A549 (cell line): Measurements from ENCODE around the gene CACNA1C. TPM values are rescaled to one million over a fixed set of nuclear protein-coding genes. Genes with fewer than 3 reads are reported as not detected.

Source experiments
- ATAC-seq, 2 experiments: fragments of 200-7000 bp in 1 of 2; fragments of >200 bp in 1 of 2; cut with Nextera tagmentation in 1 of 2; cut with Tn5 transposase in 1 of 2; 3 replicates each; pipeline versions ENCODE4 v1.8.0 to v1.9.1; 2018 to 2020; ENCODE audit warnings: mild to moderate bottlenecking in 1 of 2, moderate library complexity in 1 of 2
- CTCF ChIA-PET: fragments of 300-600 bp; sonication (Branson Sonifier 250); formaldehyde crosslinking; extraction: SDS; loops from one replicate; lab custom pipeline; 2021; ENCODE audit warnings: antibody characterized with exemption, inconsistent platforms; lab: Yijun Ruan, JAX
- POLR2A ChIA-PET: fragments of 350-600 bp; formaldehyde crosslinking; extraction: SDS; loops from one replicate; lab custom pipeline; 2021; ENCODE audit warnings: antibody characterized with exemption, inconsistent platforms; lab: Yijun Ruan, JAX
- DNase-seq, 2 experiments: peaks; one replicate each; pipeline versions ENCODE4 v3.0.0 to v3.0.0-alpha.2; 2011 to 2016; ENCODE audit warnings: low read depth in 1 of 2, low spot score in 1 of 2
- FAIRE-seq: peaks from 2 replicates; lab custom pipeline; 2011; peaks lifted over from hg19 to GRCh38; lab: Jason Lieb, UNC
- H3K27ac ChIP-seq, 2 experiments: fragments of >200 bp; sonication (Bioruptor Twin); formaldehyde crosslinking; 3 replicates each; pipeline ENCODE4 v1.5.1; 2016 to 2017
- H3K4me1 ChIP-seq: fragments of >200 bp; sonication (Bioruptor Twin); formaldehyde crosslinking; 3 replicates; pipeline ENCODE4 v1.6.1; 2016
- H3K4me2 ChIP-seq: fragments of >200 bp; sonication (Bioruptor Twin); formaldehyde crosslinking; 3 replicates; pipeline ENCODE4 v1.6.1; 2016
- H3K4me3 ChIP-seq: fragments of >200 bp; sonication (Bioruptor Twin); formaldehyde crosslinking; 3 replicates; pipeline ENCODE4 v1.5.1; 2016
- H3K9me3 ChIP-seq: fragments of >200 bp; sonication (Bioruptor Twin); formaldehyde crosslinking; 3 replicates; pipeline ENCODE4 v1.6.1; 2016
- CBX2 ChIP-seq: fragments of 200-600 bp; sonication (generic); IDR thresholded peaks from 2 replicates; pipeline ENCODE4 v1.6.1; 2016; ENCODE audit warnings: low read depth, mild to moderate bottlenecking, borderline replicate concordance
- CBX8 ChIP-seq: fragments of 200-600 bp; sonication (generic); IDR thresholded peaks from 2 replicates; pipeline ENCODE4 v1.6.1; 2016
- CEBPB ChIP-seq, 2 experiments: fragments of >200 bp in 1 of 2; sonication (Bioruptor Twin) in 1 of 2; formaldehyde crosslinking in 1 of 2; IDR thresholded peaks; 2 replicates each; pipeline ENCODE4 v1.6.1; 2012 to 2016
- CHD4 ChIP-seq: fragments of 200-600 bp; sonication (generic); IDR thresholded peaks from 2 replicates; pipeline ENCODE4 v1.6.1; 2016; ENCODE audit warnings: antibody characterized with exemption, mild to moderate bottlenecking, borderline replicate concordance
- EHF ChIP-seq: fragments of 250-450 bp; sonication (Bioruptor Pico); IDR thresholded peaks from 2 replicates; pipeline ENCODE4 v1.5.0; 2020; ENCODE audit warnings: mild to moderate bottlenecking
- EHMT2 ChIP-seq: fragments of 200-600 bp; sonication (generic); IDR thresholded peaks from 2 replicates; pipeline ENCODE4 v1.6.1; 2016; ENCODE audit warnings: antibody characterized with exemption, low read depth, mild to moderate bottlenecking, moderate library complexity
- ESRRA ChIP-seq: fragments of 150-350 bp; IDR thresholded peaks from 2 replicates; pipeline ENCODE4 v1.6.1; 2014; ENCODE audit warnings: mild to moderate bottlenecking, low read length, borderline replicate concordance
- FOSB ChIP-seq: fragments of 250-450 bp; sonication (Bioruptor Pico); IDR thresholded peaks from 2 replicates; pipeline ENCODE4 v1.5.0; 2020; ENCODE audit warnings: mild to moderate bottlenecking, moderate library complexity
- FOSL2 ChIP-seq, 2 experiments: fragments of 450-650 bp in 1 of 2; fragments of >200 bp in 1 of 2; sonication (Bioruptor Twin) in 1 of 2; formaldehyde crosslinking; IDR thresholded peaks; 2 replicates each; pipeline versions ENCODE4 v1.5.0 to v1.6.1; 2016 to 2020; ENCODE audit warnings: mild to moderate bottlenecking in 1 of 2, moderate library complexity in 1 of 2
- HDAC2 ChIP-seq: fragments of 200-600 bp; sonication (generic); IDR thresholded peaks from 2 replicates; pipeline ENCODE4 v1.6.1; 2016
- HEYL ChIP-seq: fragments of 250-450 bp; sonication (Bioruptor Pico); IDR thresholded peaks from 2 replicates; pipeline ENCODE4 v1.8.0; 2021; ENCODE audit warnings: mild to moderate bottlenecking, moderate library complexity
- HOXB13 ChIP-seq: fragments of 250-450 bp; sonication (Bioruptor Pico); IDR thresholded peaks from 2 replicates; pipeline ENCODE4 v1.5.0; 2020; ENCODE audit warnings: low read depth, mild to moderate bottlenecking, moderate library complexity
- JUN ChIP-seq, 2 experiments: fragments of >200 bp; sonication (Bioruptor Twin); formaldehyde crosslinking; IDR thresholded peaks; 2 replicates in 1 of 2; 3 replicates in 1 of 2; pipeline ENCODE4 v1.6.1; 2016 to 2017
- JUNB ChIP-seq: fragments of >200 bp; sonication (Bioruptor Twin); formaldehyde crosslinking; IDR thresholded peaks from 2 replicates; pipeline ENCODE4 v1.6.1; 2016
- MAZ ChIP-seq: fragments of 150-350 bp; IDR thresholded peaks from 2 replicates; pipeline ENCODE4 v1.6.1; 2014; ENCODE audit warnings: antibody characterized with exemption, low read depth, low read length, borderline replicate concordance
- NFE2L2 ChIP-seq: fragments of 150-350 bp; conservative IDR thresholded peaks from 2 replicates; pipeline ENCODE4 v1.6.1; 2014; ENCODE audit warnings: low read length
- PHF8 ChIP-seq: fragments of 200-600 bp; sonication (generic); IDR thresholded peaks from 2 replicates; pipeline ENCODE4 v1.6.1; 2016; ENCODE audit warnings: low read depth, mild to moderate bottlenecking, antibody characterized with exemption, moderate library complexity, borderline replicate concordance
- POLR2A ChIP-seq: IDR thresholded peaks from 2 replicates; pipeline ENCODE4 v1.6.1; 2012; ENCODE audit warnings: mild to moderate bottlenecking, low read length
- POLR2AphosphoS2 ChIP-seq: conservative IDR thresholded peaks from 2 replicates; pipeline ENCODE4 v1.6.1; 2012; ENCODE audit warnings: low read length, improper control_type of control experiment, inconsistent platforms
- RARB ChIP-seq: fragments of 250-450 bp; sonication (Bioruptor Pico); IDR thresholded peaks from 2 replicates; pipeline ENCODE4 v1.8.0; 2021; ENCODE audit warnings: mild to moderate bottlenecking, moderate library complexity
- RFX5 ChIP-seq: fragments of 450-650 bp; IDR thresholded peaks from 2 replicates; pipeline ENCODE4 v1.7.1; 2014; ENCODE audit warnings: antibody characterized with exemption, mild to moderate bottlenecking, moderate library complexity
- SMC3 ChIP-seq: fragments of >200 bp; sonication (Bioruptor Twin); formaldehyde crosslinking; IDR thresholded peaks from 3 replicates; pipeline ENCODE4 v1.6.1; 2018; ENCODE audit warnings: inconsistent platforms
- TFCP2L1 ChIP-seq: fragments of 250-450 bp; sonication (Bioruptor Pico); IDR thresholded peaks from 2 replicates; pipeline ENCODE4 v1.5.0; 2021; ENCODE audit warnings: mild to moderate bottlenecking
- ZSCAN20 ChIP-seq: fragments of 250-450 bp; sonication (Bioruptor Pico); IDR thresholded peaks from 2 replicates; pipeline ENCODE4 v1.8.0; 2022; ENCODE audit warnings: mild to moderate bottlenecking, moderate library complexity
- WGBS: methylation state at CpG from one replicate; pipeline ENCODE4 v1.1.6; 2017; ENCODE audit errors: missing lambda C conversion rate; 5-methylcytosine and 5-hydroxymethylcytosine counted together
- polyA plus RNA-seq, 4 experiments: library from polyadenylated mRNA; depleted of rRNA in 3 of 4; stranded (reverse); fragments of >200 nt; fragmentation: RNase III in 1 of 4; extraction: RNeasy Plus Mini Kit Qiagen cat#74134 plus additional on column Dnase treatment in 1 of 4; gene quantifications; 2 replicates in 3 of 4; 3 replicates in 1 of 4; pipeline ENCODE4 v1.2.3, GENCODE V29; 2011 to 2017
- TF ChIP-seq, protein P1 (sequence below): fragments of 250-450 bp; sonication (Bioruptor Pico); IDR thresholded peaks from 2 replicates; pipeline ENCODE4 v1.5.0; 2021; ENCODE audit warnings: mild to moderate bottlenecking, moderate library complexity, borderline replicate concordance
- TF ChIP-seq, protein P2 (sequence below): fragments of 250-450 bp; sonication (Bioruptor Pico); IDR thresholded peaks from 2 replicates; pipeline ENCODE4 v1.5.0; 2020; ENCODE audit warnings: low read depth, mild to moderate bottlenecking, moderate library complexity
- TF ChIP-seq, protein P3 (sequence below): fragments of >200 bp; sonication (Bioruptor Twin); formaldehyde crosslinking; IDR thresholded peaks from 2 replicates; pipeline ENCODE4 v1.6.1; 2016

The CACNA1C gene
- polyA plus RNA-seq, 2 of the 4 experiments (the other 2 are of a cell fraction), result not detected

DNA sequence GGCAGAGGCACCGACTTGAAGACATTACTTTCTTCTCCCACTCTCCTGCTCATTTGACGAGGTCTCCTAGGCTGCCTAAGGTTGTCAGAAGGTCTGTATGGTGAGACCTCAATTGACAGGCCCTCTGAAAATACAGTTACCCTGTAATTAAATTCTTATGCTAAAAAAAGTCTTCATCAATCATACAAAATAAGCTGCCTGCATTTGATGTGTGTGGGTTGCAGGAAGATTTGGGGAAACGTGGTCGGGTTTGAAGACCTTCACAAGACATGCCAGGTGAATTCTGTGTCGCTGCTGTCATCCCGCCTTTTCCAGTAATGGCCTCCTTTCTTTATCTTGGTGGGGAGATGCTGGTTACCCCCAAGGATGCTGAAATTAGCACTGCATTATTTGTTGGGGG is 299.4 kb downstream of the CACNA1C start:
- POLR2A ChIA-PET, result no interaction called here
- Histone ChIP-seq H3K4me2 (no peak overlapping the region), H3K4me1 (no peaks in the 10 kb centered on the region), H3K27ac (no peak overlapping the region), H3K9me3 (no peaks in the 10 kb centered on the region), H3K4me3 (no peak overlapping the region)
- CTCF ChIA-PET, result no interaction called here
- FAIRE-seq (no peak), ATAC-seq (no peak), DNase-seq (no peak)
- WGBS, result 10% methylated on average over 6 of the region's 6 CpGs
- TF ChIP-seq RARB (CRISPR knock-in tag) (no peak), PHF8 (no peak), CBX2 (no peak), CBX8 (no peak), EHMT2 (no peak), JUN (IDR thresholded peaks at IDR 0.05) (no peak), FOSL2 (IDR thresholded peaks at IDR 0.05) (no peak), FOSL2 (CRISPR knock-in tag; IDR thresholded peaks at IDR 0.05) (no peak), ESRRA (no peak), RFX5 (no peak), CHD4 (no peak), POLR2AphosphoS2 (no peak)

DNA sequence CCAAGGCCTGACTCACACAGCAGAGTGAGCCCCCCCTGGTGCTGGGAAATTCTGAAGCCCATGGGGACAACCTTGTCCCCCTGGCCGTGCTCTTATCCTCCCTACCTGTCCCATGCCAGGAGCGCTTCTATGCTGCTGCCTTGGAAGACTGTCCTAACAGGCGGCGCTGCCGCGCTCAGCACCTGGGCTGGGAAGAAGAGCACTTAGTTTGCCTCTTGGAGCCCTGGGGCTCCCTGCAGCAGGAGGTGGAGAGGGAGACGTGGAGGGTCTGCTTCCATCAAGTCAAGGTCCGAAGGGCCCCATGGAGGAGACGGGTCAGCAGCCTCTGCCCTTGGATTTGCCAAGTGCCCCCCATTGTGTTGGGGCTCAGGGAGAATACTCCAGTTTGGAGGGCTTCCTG is 300.5 kb downstream of the CACNA1C start:
- ChIA-PET CTCF (no interaction called here), POLR2A (no interaction called here)
- FAIRE-seq (no peak), ATAC-seq (no peak), DNase-seq (no peak)
- TF ChIP-seq JUNB (no peak), RARB (CRISPR knock-in tag) (no peak), POLR2A (no peak), HEYL (CRISPR knock-in tag) (no peak), MAZ (no peak), CEBPB (IDR thresholded peaks at IDR 0.05) (no peak), TFCP2L1 (CRISPR knock-in tag) (no peak), ESRRA (no peak), ZSCAN20 (CRISPR knock-in tag) (no peak), NFE2L2 (no peak), EHF (CRISPR knock-in tag) (no peak), SMC3 (no peak), HOXB13 (CRISPR knock-in tag) (no peak), RFX5 (no peak), HDAC2 (no peak), FOSB (CRISPR knock-in tag) (no peak), FOSL2 (IDR thresholded peaks at IDR 0.05) (no peak), FOSL2 (CRISPR knock-in tag; IDR thresholded peaks at IDR 0.05) (no peak)
- TF ChIP-seq, protein P1, sequence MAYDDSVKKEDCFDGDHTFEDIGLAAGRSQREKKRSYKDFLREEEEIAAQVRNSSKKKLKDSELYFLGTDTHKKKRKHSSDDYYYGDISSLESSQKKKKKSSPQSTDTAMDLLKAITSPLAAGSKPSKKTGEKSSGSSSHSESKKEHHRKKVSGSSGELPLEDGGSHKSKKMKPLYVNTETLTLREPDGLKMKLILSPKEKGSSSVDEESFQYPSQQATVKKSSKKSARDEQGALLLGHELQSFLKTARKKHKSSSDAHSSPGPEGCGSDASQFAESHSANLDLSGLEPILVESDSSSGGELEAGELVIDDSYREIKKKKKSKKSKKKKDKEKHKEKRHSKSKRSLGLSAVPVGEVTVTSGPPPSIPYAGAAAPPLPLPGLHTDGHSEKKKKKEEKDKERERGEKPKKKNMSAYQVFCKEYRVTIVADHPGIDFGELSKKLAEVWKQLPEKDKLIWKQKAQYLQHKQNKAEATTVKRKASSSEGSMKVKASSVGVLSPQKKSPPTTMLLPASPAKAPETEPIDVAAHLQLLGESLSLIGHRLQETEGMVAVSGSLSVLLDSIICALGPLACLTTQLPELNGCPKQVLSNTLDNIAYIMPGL, result no peak
- TF ChIP-seq, protein P2, sequence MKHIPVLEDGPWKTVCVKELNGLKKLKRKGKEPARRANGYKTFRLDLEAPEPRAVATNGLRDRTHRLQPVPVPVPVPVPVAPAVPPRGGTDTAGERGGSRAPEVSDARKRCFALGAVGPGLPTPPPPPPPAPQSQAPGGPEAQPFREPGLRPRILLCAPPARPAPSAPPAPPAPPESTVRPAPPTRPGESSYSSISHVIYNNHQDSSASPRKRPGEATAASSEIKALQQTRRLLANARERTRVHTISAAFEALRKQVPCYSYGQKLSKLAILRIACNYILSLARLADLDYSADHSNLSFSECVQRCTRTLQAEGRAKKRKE (CRISPR knock-in tag), result no peak
- TF ChIP-seq, protein P3, sequence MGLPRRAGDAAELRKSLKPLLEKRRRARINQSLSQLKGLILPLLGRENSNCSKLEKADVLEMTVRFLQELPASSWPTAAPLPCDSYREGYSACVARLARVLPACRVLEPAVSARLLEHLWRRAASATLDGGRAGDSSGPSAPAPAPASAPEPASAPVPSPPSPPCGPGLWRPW, result no peak
- Histone ChIP-seq H3K27ac (no peak overlapping the region), H3K4me2 (no peak overlapping the region), H3K4me3 (no peak overlapping the region), H3K9me3 (no peaks in the 10 kb centered on the region), H3K4me1 (no peaks in the 10 kb centered on the region)
- WGBS, result 8% methylated on average over 3 of the region's 9 CpGs
